ENCODE data around the gene DMD. TPM values are rescaled to one million over a fixed set of nuclear protein-coding genes. Genes with fewer than 3 reads are reported as not detected.

Gene DMD
- total RNA-seq, 1 donor from 2014 or later: 5.0 TPM

DNA sequence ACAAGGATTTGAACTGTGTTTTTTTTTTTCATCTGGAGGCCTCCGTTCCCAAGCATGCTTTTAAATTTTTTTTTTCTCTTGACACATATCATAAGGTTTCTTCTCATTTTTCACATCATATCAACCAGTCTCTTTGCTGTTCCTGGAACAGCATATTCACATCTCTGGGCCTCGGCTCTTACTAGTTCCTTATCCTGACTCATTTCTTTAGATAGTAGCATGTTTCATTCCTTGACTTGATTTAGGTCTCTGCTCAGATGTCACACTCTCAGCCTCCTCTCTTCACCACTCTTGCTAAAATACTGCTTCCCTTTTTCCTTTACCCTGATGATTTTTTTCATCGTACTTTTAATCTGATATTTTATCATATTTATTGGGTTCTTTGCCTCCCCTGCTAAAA lies 1163.1 kb downstream of the DMD start:
- H3K9me3 Mint-ChIP-seq: no peaks in the 10 kb centered on the region
- no peaks in the 10 kb centered on the region for H3K27me3 Mint-ChIP-seq
- intact Hi-C loops (cut with micrococcal nuclease): no loop called here
- no peak overlapping the region for H3K4me3 Mint-ChIP-seq
- H3K36me3 Mint-ChIP-seq (ENCODE audit: low read depth): no peaks in the 10 kb centered on the region
- no peak overlapping the region for H3K27ac Mint-ChIP-seq
- H3K4me1 Mint-ChIP-seq: no peaks in the 10 kb centered on the region
- no peak for DNase-seq

GRCh38 chrX:32045149-32045548 lies 1166.2 kb downstream of the DMD start:
- no peak overlapping the region for H3K4me3 Mint-ChIP-seq
- DNase-seq: no peak
- H3K27ac Mint-ChIP-seq: no peak overlapping the region
- H3K4me1 Mint-ChIP-seq: no peaks in the 10 kb centered on the region
- no peaks in the 10 kb centered on the region for H3K36me3 Mint-ChIP-seq (ENCODE audit: low read depth)
- no peaks in the 10 kb centered on the region for H3K27me3 Mint-ChIP-seq
- no peaks in the 10 kb centered on the region for H3K9me3 Mint-ChIP-seq
- intact Hi-C loops (cut with micrococcal nuclease): no loop called here

- Mint-ChIP-seq H3K4me3 (no peak overlapping the region), H3K9me3 (no peaks in the 10 kb centered on the region), H3K27ac (no peak overlapping the region), H3K36me3 (ENCODE audit: low read depth) (no peaks in the 10 kb centered on the region), H3K4me1 (no peaks in the 10 kb centered on the region), H3K27me3 (no peaks in the 10 kb centered on the region)
- intact Hi-C loops (cut with micrococcal nuclease): no loop called here
- DNase-seq: no peak
These were observed 1170.2 kb downstream of the DMD start for GRCh38 chrX:32041181-32041580.

DNA sequence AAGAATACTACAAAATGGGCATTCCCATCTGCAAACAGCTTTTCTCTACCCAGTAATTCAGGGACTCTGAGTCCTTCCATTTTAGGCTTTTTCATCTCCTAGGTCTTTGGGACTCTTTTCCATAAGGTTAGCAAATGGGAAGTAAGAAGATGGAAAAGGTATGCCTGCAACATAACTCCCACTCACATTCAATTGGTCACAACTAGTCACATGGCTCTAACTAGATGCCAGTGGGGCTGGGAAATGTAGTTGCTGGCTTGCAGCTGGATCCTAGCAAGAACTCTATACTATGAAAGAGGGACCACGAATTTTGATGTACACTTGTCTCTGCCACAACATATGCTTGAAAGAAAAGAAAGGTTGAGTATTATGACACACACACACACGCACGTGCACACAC lies 1184.6 kb downstream of the DMD start:
- DNase-seq: no peak
- Mint-ChIP-seq H3K9me3 (peaks cover 3% of the 10 kb centered on the region), H3K27ac (no peak overlapping the region), H3K4me1 (no peaks in the 10 kb centered on the region), H3K4me3 (no peak overlapping the region), H3K36me3 (ENCODE audit: low read depth) (no peaks in the 10 kb centered on the region), H3K27me3 (no peaks in the 10 kb centered on the region)
- intact Hi-C loops (cut with micrococcal nuclease): no loop called here

- Mint-ChIP-seq H3K36me3 (ENCODE audit: low read depth) (no peaks in the 10 kb centered on the region), H3K4me3 (no peak overlapping the region), H3K9me3 (peaks cover 6% of the 10 kb centered on the region)
These were observed 1187.3 kb downstream of the DMD start for GRCh38 chrX:32024072-32024471.

DNA sequence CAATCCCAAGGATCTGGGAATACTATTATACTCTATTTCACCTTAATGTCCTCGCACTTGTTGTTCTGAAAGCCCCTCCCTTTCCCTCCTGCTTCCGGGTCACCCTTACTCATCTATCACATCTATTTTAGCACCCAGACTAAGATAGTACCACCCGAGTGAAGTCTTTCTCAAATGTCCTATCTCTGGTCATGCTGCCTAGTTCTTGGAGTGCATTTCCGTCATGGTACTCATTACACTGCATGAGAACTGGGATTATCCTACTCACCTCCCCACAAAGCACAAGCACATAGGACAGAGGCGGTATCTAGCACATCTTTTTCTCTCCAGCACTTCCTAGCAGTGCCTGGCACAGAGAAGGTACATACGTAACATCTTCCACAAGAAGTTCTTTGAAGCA lies 1195.2 kb downstream of the DMD start:
- Mint-ChIP-seq H3K27me3 (no peaks in the 10 kb centered on the region), H3K4me3 (no peak overlapping the region)
- DNase-seq: no peak

More at GRCh38 chrX:32024072-32024471, 1187.3 kb downstream of the DMD start:
- no peak overlapping the region for H3K27ac Mint-ChIP-seq
- H3K27me3 Mint-ChIP-seq: no peaks in the 10 kb centered on the region
- DNase-seq: no peak
- intact Hi-C loops (cut with micrococcal nuclease): no loop called here
- no peaks in the 10 kb centered on the region for H3K4me1 Mint-ChIP-seq

GRCh38 chrX:32010948-32011347 lies 1200.4 kb downstream of the DMD start:
- Mint-ChIP-seq H3K4me1 (no peaks in the 10 kb centered on the region), H3K4me3 (no peak overlapping the region), H3K36me3 (ENCODE audit: low read depth) (no peaks in the 10 kb centered on the region), H3K9me3 (no peaks in the 10 kb centered on the region), H3K27ac (no peak overlapping the region), H3K27me3 (no peaks in the 10 kb centered on the region)
- intact Hi-C loops (cut with micrococcal nuclease): no loop called here
- no peak for DNase-seq

More for the DNA sequence above, 1195.2 kb downstream of the DMD start:
- Mint-ChIP-seq H3K9me3 (peaks cover 2% of the 10 kb centered on the region), H3K27ac (no peak overlapping the region), H3K36me3 (ENCODE audit: low read depth) (no peaks in the 10 kb centered on the region), H3K4me1 (no peaks in the 10 kb centered on the region)
- intact Hi-C loops (cut with micrococcal nuclease): no loop called here

DNA sequence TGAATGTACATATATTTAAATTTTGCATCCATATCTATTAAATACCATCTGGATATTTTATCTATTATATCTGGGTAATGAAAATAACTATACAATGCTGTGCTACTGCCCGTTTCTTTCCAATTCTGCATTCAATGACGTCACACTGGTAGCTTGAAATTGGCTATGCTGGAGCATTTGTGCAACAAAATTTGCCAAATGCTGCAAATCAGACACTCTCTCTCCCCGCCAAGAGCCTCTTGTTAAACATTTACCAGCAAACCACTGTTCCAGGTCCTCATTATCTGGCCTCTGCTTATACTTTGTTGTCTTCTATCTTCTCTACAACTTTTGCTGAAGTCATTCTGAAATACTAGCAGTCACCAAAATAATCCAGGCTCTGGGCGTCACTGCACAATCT lies 1201.1 kb downstream of the DMD start:
- no peak for DNase-seq
- no peaks in the 10 kb centered on the region for H3K36me3 Mint-ChIP-seq (ENCODE audit: low read depth)
- no peak overlapping the region for H3K27ac Mint-ChIP-seq
- no peaks in the 10 kb centered on the region for H3K9me3 Mint-ChIP-seq
- H3K4me3 Mint-ChIP-seq: no peak overlapping the region
- no peaks in the 10 kb centered on the region for H3K27me3 Mint-ChIP-seq
- no peaks in the 10 kb centered on the region for H3K4me1 Mint-ChIP-seq
- intact Hi-C loops (cut with micrococcal nuclease): no loop called here

- no peak overlapping the region for H3K27ac Mint-ChIP-seq
- no peaks in the 10 kb centered on the region for H3K27me3 Mint-ChIP-seq
- no peak for DNase-seq
- no peaks in the 10 kb centered on the region for H3K4me1 Mint-ChIP-seq
- intact Hi-C loops (cut with micrococcal nuclease): no loop called here
- H3K36me3 Mint-ChIP-seq (ENCODE audit: low read depth): no peaks in the 10 kb centered on the region
- no peak overlapping the region for H3K4me3 Mint-ChIP-seq
- no peaks in the 10 kb centered on the region for H3K9me3 Mint-ChIP-seq
These were observed 1217.7 kb downstream of the DMD start for GRCh38 chrX:31993637-31994036.

DNA sequence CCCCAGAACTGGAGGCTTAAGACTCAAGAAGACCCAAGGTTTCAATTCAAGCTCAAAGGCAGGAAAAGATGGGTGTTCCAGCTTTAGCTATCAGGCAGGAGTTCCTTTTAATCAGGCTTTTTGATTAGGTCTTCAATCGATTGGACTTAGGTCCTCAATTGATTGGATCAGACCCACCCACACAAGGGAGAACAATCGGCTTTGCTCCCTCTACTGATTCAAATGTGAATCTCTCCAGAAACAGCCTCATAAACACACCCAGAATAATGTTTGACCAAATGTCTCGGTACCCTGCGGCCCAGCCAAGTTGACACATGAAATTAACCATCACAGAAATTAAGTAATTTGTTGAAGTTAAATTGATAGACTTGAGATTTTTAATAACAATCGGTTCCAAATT lies 1222.4 kb downstream of the DMD start:
- Mint-ChIP-seq H3K9me3 (peaks cover 4% of the 10 kb centered on the region), H3K4me1 (no peaks in the 10 kb centered on the region), H3K27me3 (no peaks in the 10 kb centered on the region), H3K4me3 (no peak overlapping the region), H3K36me3 (ENCODE audit: low read depth) (no peaks in the 10 kb centered on the region), H3K27ac (no peak overlapping the region)
- no peak for DNase-seq
- intact Hi-C loops (cut with micrococcal nuclease): no loop called here

DNA sequence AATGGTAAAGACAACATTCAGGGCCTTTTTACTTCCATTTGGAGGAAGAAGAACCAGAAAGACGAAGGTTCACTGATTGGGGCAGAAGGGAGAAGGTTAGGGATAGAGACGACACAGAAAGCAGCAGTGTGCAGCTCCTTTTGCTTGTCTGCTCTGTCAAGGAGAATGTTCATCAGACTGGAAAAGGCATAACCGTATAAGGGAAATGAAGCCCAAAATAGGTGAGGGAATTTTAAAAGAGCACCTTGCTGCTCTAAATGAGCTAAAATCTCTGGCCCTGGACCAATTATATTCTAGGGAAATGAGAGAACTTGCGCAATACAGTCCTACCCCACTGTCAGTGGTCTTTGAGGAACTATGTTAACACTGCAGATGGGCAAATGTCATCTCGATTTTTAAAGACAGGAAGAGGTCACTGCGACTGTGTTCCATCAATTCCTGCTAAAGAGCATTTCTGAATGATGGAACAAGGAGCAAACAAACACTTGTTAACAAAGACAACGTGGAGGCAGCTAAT lies 1229.7 kb downstream of the DMD start:
- H3K27ac Mint-ChIP-seq: no peak overlapping the region
- intact Hi-C loops (cut with micrococcal nuclease): no loop called here
- H3K9me3 Mint-ChIP-seq: peaks cover 4% of the 10 kb centered on the region
- H3K4me1 Mint-ChIP-seq: no peaks in the 10 kb centered on the region
- no peak for DNase-seq
- no peaks in the 10 kb centered on the region for H3K36me3 Mint-ChIP-seq (ENCODE audit: low read depth)
- H3K4me3 Mint-ChIP-seq: no peak overlapping the region
- H3K27me3 Mint-ChIP-seq: no peaks in the 10 kb centered on the region

DNA sequence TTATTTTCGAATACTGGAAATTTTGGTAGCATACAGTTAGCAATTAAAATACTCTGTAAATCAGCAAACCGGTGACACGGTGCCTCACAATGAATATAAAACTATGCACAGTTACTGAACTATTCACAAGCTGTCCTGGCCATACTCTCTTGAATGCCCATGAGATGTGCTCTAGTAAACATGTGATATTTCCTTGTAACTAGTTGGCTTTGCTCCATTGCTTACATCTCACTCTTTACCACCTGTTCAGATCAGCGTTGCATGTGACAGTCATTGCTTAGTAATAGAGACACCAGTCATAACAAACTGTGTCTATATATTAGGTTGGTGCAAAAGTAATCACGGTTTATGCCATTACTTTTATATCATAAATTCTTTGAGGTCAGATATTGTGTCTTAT lies 1241.6 kb downstream of the DMD start:
- intact Hi-C loops (cut with micrococcal nuclease): no loop called here
- Mint-ChIP-seq H3K9me3 (no peaks in the 10 kb centered on the region), H3K27me3 (no peaks in the 10 kb centered on the region), H3K36me3 (ENCODE audit: low read depth) (no peaks in the 10 kb centered on the region), H3K4me1 (no peaks in the 10 kb centered on the region), H3K4me3 (no peak overlapping the region), H3K27ac (no peak overlapping the region)
- no peak for DNase-seq

DNA sequence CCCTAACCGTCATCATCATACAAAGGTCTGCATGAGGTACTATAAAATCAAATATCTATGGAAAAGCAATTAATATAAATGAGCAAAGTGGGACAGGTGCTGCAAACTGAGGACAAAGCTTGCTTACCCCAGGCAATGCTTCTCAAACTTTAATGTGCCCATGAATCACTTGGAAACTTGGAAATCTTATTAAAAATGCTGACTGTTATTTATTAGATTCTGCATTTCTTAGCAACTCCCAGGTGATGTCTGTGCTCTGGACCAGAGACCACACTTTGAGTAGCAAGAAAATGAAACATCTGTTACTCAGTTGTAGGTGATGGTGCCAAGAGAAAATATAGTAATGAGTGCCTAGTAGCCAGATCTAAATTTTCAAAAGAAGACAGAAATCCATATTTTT lies 1249.1 kb downstream of the DMD start:
- Mint-ChIP-seq H3K4me3 (no peak overlapping the region), H3K9me3 (no peaks in the 10 kb centered on the region), H3K4me1 (no peaks in the 10 kb centered on the region), H3K27ac (no peak overlapping the region), H3K27me3 (no peaks in the 10 kb centered on the region), H3K36me3 (ENCODE audit: low read depth) (no peaks in the 10 kb centered on the region)
- DNase-seq: no peak
- intact Hi-C loops (cut with micrococcal nuclease): no loop called here

DNA sequence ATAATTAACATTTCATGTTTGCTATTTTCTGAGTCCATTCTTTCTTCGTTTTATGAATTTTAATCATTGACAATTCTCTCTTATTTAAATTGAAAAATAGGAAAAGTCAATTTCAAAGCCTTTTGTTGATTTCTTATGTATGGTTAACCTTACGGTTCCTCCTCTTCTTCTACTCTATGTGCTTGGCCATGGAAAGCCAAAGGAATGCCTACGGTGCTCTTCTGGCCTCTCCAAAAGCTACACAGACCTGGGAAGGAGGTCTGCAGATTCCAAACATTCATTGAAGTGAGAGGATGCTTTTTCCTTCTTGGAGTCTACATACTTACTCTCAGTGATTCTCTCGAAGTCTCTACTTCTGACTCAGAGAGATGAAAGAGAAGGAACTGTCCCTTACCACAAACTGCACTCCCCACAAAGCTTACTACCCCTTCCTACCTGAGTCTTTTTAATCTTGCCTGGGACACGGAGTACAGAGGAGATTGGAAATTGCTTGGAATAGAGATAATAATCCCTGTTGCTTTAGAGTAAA lies 1276.4 kb downstream of the DMD start:
- no peak overlapping the region for H3K27ac Mint-ChIP-seq
- intact Hi-C loops (cut with micrococcal nuclease): no loop called here
- H3K9me3 Mint-ChIP-seq: no peaks in the 10 kb centered on the region
- H3K27me3 Mint-ChIP-seq: no peaks in the 10 kb centered on the region
- H3K36me3 Mint-ChIP-seq (ENCODE audit: low read depth): no peaks in the 10 kb centered on the region
- DNase-seq: no peak
- no peaks in the 10 kb centered on the region for H3K4me1 Mint-ChIP-seq
- H3K4me3 Mint-ChIP-seq: no peak overlapping the region

GRCh38 chrX:31934015-31934414 lies 1277.3 kb downstream of the DMD start:
- H3K9me3 Mint-ChIP-seq: no peaks in the 10 kb centered on the region
- no peak for DNase-seq
- intact Hi-C loops (cut with micrococcal nuclease): no loop called here
- H3K27ac Mint-ChIP-seq: no peak overlapping the region
- no peak overlapping the region for H3K4me3 Mint-ChIP-seq
- H3K36me3 Mint-ChIP-seq (ENCODE audit: low read depth): no peaks in the 10 kb centered on the region
- H3K27me3 Mint-ChIP-seq: no peaks in the 10 kb centered on the region
- no peaks in the 10 kb centered on the region for H3K4me1 Mint-ChIP-seq
